SK-N-SH (cell line): ENCODE data around the gene ZBTB6.

Experiments
- CHD2 ChIP-seq: fragments of 150-350 bp; IDR thresholded peaks from 2 replicates; pipeline ENCODE4 v1.6.1; 2018; ENCODE audit warnings: low read length; ENCODE audit not compliant: partially characterized antibody
- EP300 ChIP-seq, 2 experiments: IDR thresholded peaks; 2 replicates each; pipeline versions ENCODE4 v1.4.0 to v1.6.1; 2012; ENCODE audit warnings: borderline replicate concordance in 1 of 2, low read depth in 1 of 2, low read length in 1 of 2
- EZH2phosphoT487 ChIP-seq: fragments of 200-600 bp; sonication (generic); IDR thresholded peaks from 2 replicates; pipeline ENCODE4 v1.6.1; 2017; ENCODE audit warnings: low read depth, mixed run types, mild to moderate bottlenecking, antibody characterized with exemption, moderate library complexity, borderline replicate concordance
- FOXJ3 ChIP-seq: sonication (generic); formaldehyde crosslinking; IDR thresholded peaks from 2 replicates; pipeline ENCODE4 v1.5.1; 2020; ENCODE audit warnings: mild to moderate bottlenecking, missing genetic modification reagents
- NRF1 ChIP-seq: IDR thresholded peaks from 2 replicates; pipeline ENCODE4 v1.6.1; 2012; ENCODE audit warnings: low read depth, mild to moderate bottlenecking, low read length
- PBX3 ChIP-seq: IDR thresholded peaks from 2 replicates; pipeline ENCODE4; 2012
- POLR2AphosphoS5 ChIP-seq: IDR thresholded peaks from 2 replicates; pipeline ENCODE4 v1.6.1; 2012; ENCODE audit warnings: low read depth, low read length
- RCOR1 ChIP-seq: fragments of 150-350 bp; IDR thresholded peaks from 2 replicates; pipeline ENCODE4 v1.6.1; 2017; ENCODE audit warnings: antibody characterized with exemption, low read length
- TAF1 ChIP-seq: IDR thresholded peaks from 2 replicates; pipeline ENCODE4 v1.6.1; 2012; ENCODE audit warnings: low read depth, mild to moderate bottlenecking, low read length, moderate library complexity, borderline replicate concordance
- USF2 ChIP-seq: fragments of 150-350 bp; IDR thresholded peaks from 2 replicates; pipeline ENCODE4 v1.6.1; 2017; ENCODE audit warnings: antibody characterized with exemption, low read length, low read depth, borderline replicate concordance
- TF ChIP-seq, protein P1 (sequence below): fragments of 200-600 bp; sonication (generic); IDR thresholded peaks from 2 replicates; pipeline ENCODE4 v1.6.1; 2017; ENCODE audit warnings: antibody characterized with exemption, mild to moderate bottlenecking, moderate library complexity
- TF ChIP-seq, protein P2 (sequence below): IDR thresholded peaks from 2 replicates; pipeline ENCODE4 v1.4.0; 2012; ENCODE audit warnings: low read depth, borderline replicate concordance
- TF ChIP-seq, protein P3 (sequence below): IDR thresholded peaks from 2 replicates; pipeline ENCODE4 v1.4.0; 2012; ENCODE audit warnings: low read depth
- TF ChIP-seq, protein P4 (sequence below): fragments of 150-350 bp; IDR thresholded peaks from 2 replicates; pipeline ENCODE4 v1.6.1; 2016; ENCODE audit warnings: mild to moderate bottlenecking, low read depth, low read length

DNA sequence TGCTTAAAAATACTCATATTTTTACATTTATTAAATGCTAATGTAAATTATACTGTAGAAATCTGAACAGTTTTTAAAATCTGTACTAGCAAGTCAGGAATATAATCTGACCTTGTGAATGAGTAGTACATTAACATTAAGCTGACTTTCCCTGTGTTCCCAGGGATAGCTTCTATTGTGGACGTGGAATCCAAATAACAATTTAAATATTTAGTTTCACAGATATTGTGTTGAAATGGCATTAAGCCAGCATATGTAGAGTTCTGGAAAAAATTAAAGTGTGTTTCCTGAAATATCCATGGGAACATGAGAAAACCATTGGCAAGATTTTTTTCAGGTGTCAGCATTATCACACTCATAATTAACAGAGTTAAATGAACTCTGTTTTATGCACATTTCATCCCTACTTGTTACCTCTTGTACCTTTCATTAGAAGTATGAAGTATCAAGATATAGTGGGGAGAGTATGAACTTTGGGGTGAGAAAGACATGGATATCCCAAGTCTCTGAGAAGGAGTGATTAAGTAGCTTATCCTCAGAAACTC is 33.4 kb upstream of the ZBTB6 start:
- TF ChIP-seq, protein P1, sequence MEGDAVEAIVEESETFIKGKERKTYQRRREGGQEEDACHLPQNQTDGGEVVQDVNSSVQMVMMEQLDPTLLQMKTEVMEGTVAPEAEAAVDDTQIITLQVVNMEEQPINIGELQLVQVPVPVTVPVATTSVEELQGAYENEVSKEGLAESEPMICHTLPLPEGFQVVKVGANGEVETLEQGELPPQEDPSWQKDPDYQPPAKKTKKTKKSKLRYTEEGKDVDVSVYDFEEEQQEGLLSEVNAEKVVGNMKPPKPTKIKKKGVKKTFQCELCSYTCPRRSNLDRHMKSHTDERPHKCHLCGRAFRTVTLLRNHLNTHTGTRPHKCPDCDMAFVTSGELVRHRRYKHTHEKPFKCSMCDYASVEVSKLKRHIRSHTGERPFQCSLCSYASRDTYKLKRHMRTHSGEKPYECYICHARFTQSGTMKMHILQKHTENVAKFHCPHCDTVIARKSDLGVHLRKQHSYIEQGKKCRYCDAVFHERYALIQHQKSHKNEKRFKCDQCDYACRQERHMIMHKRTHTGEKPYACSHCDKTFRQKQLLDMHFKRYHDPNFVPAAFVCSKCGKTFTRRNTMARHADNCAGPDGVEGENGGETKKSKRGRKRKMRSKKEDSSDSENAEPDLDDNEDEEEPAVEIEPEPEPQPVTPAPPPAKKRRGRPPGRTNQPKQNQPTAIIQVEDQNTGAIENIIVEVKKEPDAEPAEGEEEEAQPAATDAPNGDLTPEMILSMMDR, result no peak
- TF ChIP-seq CHD2 (no peak), POLR2AphosphoS5 (no peak), USF2 (no peak), NRF1 (no peak), FOXJ3 (CRISPR knock-in tag) (no peak), RCOR1 (no peak), EP300 (IDR thresholded peaks at IDR 0.05; ENCODE audit: borderline replicate concordance in 1 of 2, low read depth in 1 of 2, low read length in 1 of 2) (no peak), EZH2phosphoT487 (no peak), TAF1 (no peak), PBX3 (no peak)
- TF ChIP-seq, protein P2, sequence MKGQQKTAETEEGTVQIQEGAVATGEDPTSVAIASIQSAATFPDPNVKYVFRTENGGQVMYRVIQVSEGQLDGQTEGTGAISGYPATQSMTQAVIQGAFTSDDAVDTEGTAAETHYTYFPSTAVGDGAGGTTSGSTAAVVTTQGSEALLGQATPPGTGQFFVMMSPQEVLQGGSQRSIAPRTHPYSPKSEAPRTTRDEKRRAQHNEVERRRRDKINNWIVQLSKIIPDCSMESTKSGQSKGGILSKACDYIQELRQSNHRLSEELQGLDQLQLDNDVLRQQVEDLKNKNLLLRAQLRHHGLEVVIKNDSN, result no peak
- TF ChIP-seq, protein P3, sequence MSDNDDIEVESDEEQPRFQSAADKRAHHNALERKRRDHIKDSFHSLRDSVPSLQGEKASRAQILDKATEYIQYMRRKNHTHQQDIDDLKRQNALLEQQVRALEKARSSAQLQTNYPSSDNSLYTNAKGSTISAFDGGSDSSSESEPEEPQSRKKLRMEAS, result no peak
- TF ChIP-seq, protein P4, sequence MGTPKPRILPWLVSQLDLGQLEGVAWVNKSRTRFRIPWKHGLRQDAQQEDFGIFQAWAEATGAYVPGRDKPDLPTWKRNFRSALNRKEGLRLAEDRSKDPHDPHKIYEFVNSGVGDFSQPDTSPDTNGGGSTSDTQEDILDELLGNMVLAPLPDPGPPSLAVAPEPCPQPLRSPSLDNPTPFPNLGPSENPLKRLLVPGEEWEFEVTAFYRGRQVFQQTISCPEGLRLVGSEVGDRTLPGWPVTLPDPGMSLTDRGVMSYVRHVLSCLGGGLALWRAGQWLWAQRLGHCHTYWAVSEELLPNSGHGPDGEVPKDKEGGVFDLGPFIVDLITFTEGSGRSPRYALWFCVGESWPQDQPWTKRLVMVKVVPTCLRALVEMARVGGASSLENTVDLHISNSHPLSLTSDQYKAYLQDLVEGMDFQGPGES, result no peak
